Measurements from ENCODE around the gene DAB1.

DAB1 gene

DNA sequence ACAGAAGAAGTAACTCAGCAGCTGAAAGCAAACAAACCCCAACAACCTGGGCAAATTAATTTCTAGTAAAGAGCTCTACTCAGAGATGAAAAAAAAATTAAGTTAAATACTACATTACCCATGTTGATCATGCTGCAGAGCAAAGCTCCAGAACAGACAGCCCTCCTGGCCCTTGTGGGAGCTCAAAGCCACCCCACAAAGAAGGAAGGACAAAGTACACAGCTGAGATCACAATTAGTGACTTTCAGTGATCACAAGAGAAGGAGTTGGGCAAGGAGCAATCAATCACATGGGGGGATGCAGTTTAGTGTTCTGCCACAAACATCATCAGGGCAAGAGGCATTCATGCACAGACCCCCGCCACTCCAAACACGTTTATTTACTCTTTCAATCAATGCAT lies 114.2 kb downstream of the DAB1 start:
- no peak overlapping the region for H3K27ac ChIP-seq (ENCODE audit: poor library complexity, severe bottlenecking)
- ATAC-seq (ENCODE audit: low read depth) (no peak), DNase-seq (ENCODE audit: low spot score) (no peak)
- no peaks in the 10 kb centered on the region for H3K36me3 ChIP-seq (ENCODE audit: low read depth)
- TF ChIP-seq, protein P1, sequence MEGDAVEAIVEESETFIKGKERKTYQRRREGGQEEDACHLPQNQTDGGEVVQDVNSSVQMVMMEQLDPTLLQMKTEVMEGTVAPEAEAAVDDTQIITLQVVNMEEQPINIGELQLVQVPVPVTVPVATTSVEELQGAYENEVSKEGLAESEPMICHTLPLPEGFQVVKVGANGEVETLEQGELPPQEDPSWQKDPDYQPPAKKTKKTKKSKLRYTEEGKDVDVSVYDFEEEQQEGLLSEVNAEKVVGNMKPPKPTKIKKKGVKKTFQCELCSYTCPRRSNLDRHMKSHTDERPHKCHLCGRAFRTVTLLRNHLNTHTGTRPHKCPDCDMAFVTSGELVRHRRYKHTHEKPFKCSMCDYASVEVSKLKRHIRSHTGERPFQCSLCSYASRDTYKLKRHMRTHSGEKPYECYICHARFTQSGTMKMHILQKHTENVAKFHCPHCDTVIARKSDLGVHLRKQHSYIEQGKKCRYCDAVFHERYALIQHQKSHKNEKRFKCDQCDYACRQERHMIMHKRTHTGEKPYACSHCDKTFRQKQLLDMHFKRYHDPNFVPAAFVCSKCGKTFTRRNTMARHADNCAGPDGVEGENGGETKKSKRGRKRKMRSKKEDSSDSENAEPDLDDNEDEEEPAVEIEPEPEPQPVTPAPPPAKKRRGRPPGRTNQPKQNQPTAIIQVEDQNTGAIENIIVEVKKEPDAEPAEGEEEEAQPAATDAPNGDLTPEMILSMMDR (IDR thresholded peaks at IDR 0.05; ENCODE audit: poor library complexity, severe bottlenecking): no peak
- no peaks in the 10 kb centered on the region for H3K4me1 ChIP-seq (ENCODE audit: insufficient read depth, poor library complexity, severe bottlenecking)
- no peak overlapping the region for H3K4me3 ChIP-seq (ENCODE audit: severe bottlenecking)
- no peaks in the 10 kb centered on the region for H3K27me3 ChIP-seq (ENCODE audit: insufficient read depth, poor library complexity, severe bottlenecking)
- no peaks in the 10 kb centered on the region for H3K9me3 ChIP-seq (ENCODE audit: severe bottlenecking)

DNA sequence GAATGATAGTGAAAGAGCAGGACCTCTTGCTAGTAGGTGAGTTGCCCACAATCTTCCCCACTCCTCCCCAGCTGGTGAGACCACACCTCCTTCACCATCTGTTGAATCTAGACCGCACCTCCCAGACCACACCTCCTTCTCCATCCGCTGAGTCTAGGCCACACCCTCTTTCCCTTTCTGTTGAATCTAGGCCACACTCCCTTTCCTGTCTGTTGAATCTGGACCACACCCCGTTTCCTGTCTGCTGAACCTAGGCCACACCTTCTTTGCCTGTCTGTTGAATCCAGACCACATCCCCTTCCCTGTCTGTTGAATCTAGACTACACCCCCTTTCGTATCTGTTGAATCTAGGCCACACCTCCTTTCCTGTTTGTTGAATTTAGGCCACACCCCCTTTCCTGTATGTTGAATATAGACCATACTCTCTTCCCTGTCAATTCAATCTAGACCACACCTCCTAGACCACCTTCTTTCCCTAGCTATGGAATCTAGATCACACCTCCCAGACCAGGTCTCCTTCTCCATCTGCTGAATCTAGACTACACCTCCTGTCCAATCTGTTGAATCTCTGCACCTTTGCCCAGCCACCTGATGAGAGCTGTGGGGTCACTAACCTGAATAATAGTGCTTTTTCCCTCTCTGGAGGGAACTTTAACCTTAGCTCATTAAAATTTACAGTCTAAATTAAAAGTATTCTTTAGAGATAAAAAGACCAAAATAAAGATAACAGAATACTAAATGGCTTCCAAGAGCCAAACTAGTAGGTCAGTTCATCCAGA lies 116.3 kb downstream of the DAB1 start:
- H3K27ac ChIP-seq (ENCODE audit: poor library complexity, severe bottlenecking): no peak overlapping the region
- DNase-seq (ENCODE audit: low spot score) (no peak), ATAC-seq (ENCODE audit: low read depth) (peak; percentile 82)
- H3K27me3 ChIP-seq (ENCODE audit: insufficient read depth, poor library complexity, severe bottlenecking): no peaks in the 10 kb centered on the region
- H3K9me3 ChIP-seq (ENCODE audit: severe bottlenecking): no peaks in the 10 kb centered on the region
- H3K36me3 ChIP-seq (ENCODE audit: low read depth): no peaks in the 10 kb centered on the region
- H3K4me3 ChIP-seq (ENCODE audit: severe bottlenecking): no peak overlapping the region
- TF ChIP-seq, protein P1 (IDR thresholded peaks at IDR 0.05; ENCODE audit: poor library complexity, severe bottlenecking): no peak
- no peaks in the 10 kb centered on the region for H3K4me1 ChIP-seq (ENCODE audit: insufficient read depth, poor library complexity, severe bottlenecking)

DNA sequence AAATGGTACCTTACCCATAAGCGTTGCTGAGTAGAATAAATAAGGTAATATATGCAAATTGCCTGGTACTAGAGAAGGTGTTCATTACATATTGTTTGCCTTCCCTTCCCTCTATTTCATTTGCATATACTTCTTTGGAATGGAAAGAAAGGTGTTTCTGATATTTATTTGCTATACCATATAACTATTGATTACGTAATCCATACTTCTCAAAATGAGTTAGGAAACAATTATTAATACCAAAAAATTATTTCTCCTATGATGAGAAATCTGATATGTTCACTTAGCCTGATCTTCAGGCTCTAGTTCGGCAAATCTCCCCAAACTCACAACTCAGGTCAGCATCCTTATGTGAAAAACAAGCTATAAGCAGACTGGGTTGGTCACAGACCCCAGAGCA lies 119.3 kb downstream of the DAB1 start:
- TF ChIP-seq, protein P1 (IDR thresholded peaks at IDR 0.05; ENCODE audit: poor library complexity, severe bottlenecking): no peak
- ATAC-seq (ENCODE audit: low read depth): no peak

DNA sequence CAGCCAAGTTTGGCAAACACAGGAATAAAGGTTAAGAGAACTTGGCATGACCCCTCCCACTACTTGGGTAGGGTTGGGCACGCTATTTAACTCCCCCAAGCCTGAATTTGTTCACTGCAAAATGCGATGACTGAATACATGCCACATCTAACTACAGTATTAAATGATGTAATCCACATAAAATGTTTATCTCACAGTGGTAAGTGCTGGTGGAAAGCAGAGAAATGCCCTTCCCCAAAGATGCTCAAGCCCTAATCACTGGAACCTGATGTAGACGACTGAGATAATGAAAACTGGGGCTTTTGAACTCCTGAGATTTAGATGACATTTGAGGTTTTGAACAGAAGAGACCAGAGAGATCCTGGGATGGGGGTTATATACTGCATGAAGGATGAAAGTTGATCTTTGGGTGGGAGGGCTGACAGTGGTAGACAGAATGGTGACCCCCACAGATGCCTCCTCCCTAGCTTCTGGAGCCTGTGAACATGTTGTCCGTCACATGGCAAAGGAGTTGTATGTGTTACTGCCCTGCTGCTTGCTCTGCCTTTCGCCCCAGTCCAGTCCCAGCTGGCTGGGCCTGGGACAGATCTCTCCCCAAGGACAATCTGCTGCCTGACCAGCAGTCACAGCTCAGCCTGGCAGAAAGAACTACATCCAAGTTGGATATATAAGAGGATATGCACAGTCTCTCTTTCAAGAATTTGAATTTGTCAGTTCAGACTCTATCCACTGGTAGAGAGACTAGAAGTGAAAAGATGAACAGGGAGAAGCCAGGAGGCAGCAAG lies 120.9 kb downstream of the DAB1 start:
- Histone ChIP-seq H3K9me3 (ENCODE audit: severe bottlenecking) (no peaks in the 10 kb centered on the region), H3K27me3 (ENCODE audit: insufficient read depth, poor library complexity, severe bottlenecking) (no peaks in the 10 kb centered on the region), H3K27ac (ENCODE audit: poor library complexity, severe bottlenecking) (no peak overlapping the region), H3K4me3 (ENCODE audit: severe bottlenecking) (no peak overlapping the region), H3K4me1 (ENCODE audit: insufficient read depth, poor library complexity, severe bottlenecking) (no peaks in the 10 kb centered on the region), H3K36me3 (ENCODE audit: low read depth) (no peaks in the 10 kb centered on the region)
- no peak; the same call in 2 of the 3 replicates for ATAC-seq (ENCODE audit: low read depth)
- TF ChIP-seq, protein P1 (IDR thresholded peaks at IDR 0.05; ENCODE audit: poor library complexity, severe bottlenecking): no peak
- DNase-seq (ENCODE audit: low spot score): no peak

More for the DNA sequence above, 119.3 kb downstream of the DAB1 start:
- no peaks in the 10 kb centered on the region for H3K9me3 ChIP-seq (ENCODE audit: severe bottlenecking)
- no peaks in the 10 kb centered on the region for H3K27me3 ChIP-seq (ENCODE audit: insufficient read depth, poor library complexity, severe bottlenecking)
- no peak overlapping the region for H3K27ac ChIP-seq (ENCODE audit: poor library complexity, severe bottlenecking)
- H3K4me1 ChIP-seq (ENCODE audit: insufficient read depth, poor library complexity, severe bottlenecking): no peaks in the 10 kb centered on the region
- H3K36me3 ChIP-seq (ENCODE audit: low read depth): no peaks in the 10 kb centered on the region
- no peak overlapping the region for H3K4me3 ChIP-seq (ENCODE audit: severe bottlenecking)
- no peak for DNase-seq (ENCODE audit: low spot score)
